Glutamatergic neuron (in vitro differentiated cells): ENCODE measurements around the gene ACAT2. TPM values are rescaled to one million over a fixed set of nuclear protein-coding genes. Genes with fewer than 3 reads are reported as not detected.
A peak's percentile ranks its signal among the peaks of the same experiment; 100 is the strongest.
"Not testable (repeated sequence)": the region's sequence is repeated elsewhere in the genome, so short reads cannot be mapped to it uniquely, and the experiment has no call there.

Experiments
- DNase-seq: peaks from one replicate; pipeline ENCODE4 v3.0.0; 2022
- H3K27ac Mint-ChIP-seq: one replicate; pipeline ENCODE4 v1.8.0; 2020; ENCODE audit warnings: mild to moderate bottlenecking, mixed read lengths, inconsistent platforms; ENCODE audit not compliant: unreplicated experiment
- H3K27me3 Mint-ChIP-seq: one replicate; pipeline ENCODE4 v1.8.0; 2020; ENCODE audit warnings: mild to moderate bottlenecking, moderate library complexity, mixed read lengths, inconsistent platforms; ENCODE audit not compliant: unreplicated experiment
- H3K36me3 Mint-ChIP-seq: one replicate; pipeline ENCODE4 v1.8.0; 2020; ENCODE audit warnings: mild to moderate bottlenecking, mixed read lengths, inconsistent platforms; ENCODE audit not compliant: unreplicated experiment
- H3K4me1 Mint-ChIP-seq: one replicate; pipeline ENCODE4 v1.8.0; 2020; ENCODE audit warnings: mild to moderate bottlenecking, low read depth, mixed read lengths, inconsistent platforms; ENCODE audit not compliant: unreplicated experiment
- H3K4me3 Mint-ChIP-seq: one replicate; pipeline ENCODE4 v1.8.0; 2020; ENCODE audit warnings: mild to moderate bottlenecking, mixed read lengths, inconsistent platforms; ENCODE audit not compliant: unreplicated experiment
- H3K9me3 Mint-ChIP-seq: one replicate; pipeline ENCODE4 v1.8.0; 2020; ENCODE audit warnings: mild to moderate bottlenecking, moderate library complexity, mixed read lengths, inconsistent platforms; ENCODE audit not compliant: unreplicated experiment
- CTCF ChIP-seq: fragments of 200-600 bp; sonication (generic); IDR thresholded peaks from one replicate; pipeline ENCODE4 v1.5.0; 2021; ENCODE audit not compliant: partially characterized antibody, unreplicated experiment
- long read RNA-seq: library from polyadenylated mRNA; unstranded; transcript quantifications from one replicate; pipeline ENCODE4 v2.0.0, GENCODE V29; 2020; ENCODE audit not compliant: unreplicated experiment
- total RNA-seq: library from RNA; stranded (reverse); fragmentation: NEBNext Ultra II Directional; extraction: Animal tissue kit (Norgen Biotek cat#: 25700); gene quantifications from one replicate; pipeline ENCODE4 v1.2.1, GENCODE V29; 2021; ENCODE audit not compliant: unreplicated experiment

The ACAT2 gene
- 228 TPM for total RNA-seq
- long read RNA-seq, transcript ACAT2-201 (9 exons, 3,180 nt): major isoform, 300 of 385 reads
- long read RNA-seq, partial matches to known transcripts: 22 of 385 reads
- long read RNA-seq, other reads (novel, unspliced or antisense): 59 of 385 reads

- Mint-ChIP-seq H3K4me1 (peaks cover 14% of the 10 kb centered on the region), H3K4me3 (peak within 1 kb of the TSS; percentile 93), H3K36me3 (no peaks in the 10 kb centered on the region), H3K9me3 (peaks cover 5% of the 10 kb centered on the region), H3K27ac (peak within 1 kb of the TSS; percentile 84), H3K27me3 (peaks cover 8% of the 10 kb centered on the region)
- DNase-seq: peak; percentile 97
- TF ChIP-seq CTCF: no peak
Observed at GRCh38 chr6:159761873-159762680, at the start of gene ACAT2. Gene ACAT2 (plus strand): TSS chr6:159762045. CDS start chr6:159762088, 43 bp downstream.

GRCh38 chr6:159712389-159712788 is 49.5 kb upstream of the ACAT2 start:
- not testable (repeated sequence) for H3K9me3 Mint-ChIP-seq, H3K36me3 Mint-ChIP-seq, H3K4me1 Mint-ChIP-seq, H3K4me3 Mint-ChIP-seq, H3K27ac Mint-ChIP-seq, DNase-seq, H3K27me3 Mint-ChIP-seq

- Mint-ChIP-seq H3K4me1 (no peaks in the 10 kb centered on the region), H3K27me3 (peaks cover 2% of the 10 kb centered on the region), H3K4me3 (no peak overlapping the region), H3K9me3 (no peaks in the 10 kb centered on the region), H3K36me3 (no peaks in the 10 kb centered on the region), H3K27ac (no peak overlapping the region)
- no peak for TF ChIP-seq CTCF
- DNase-seq: no peak
Observed at GRCh38 chr6:159713984-159714383, 47.9 kb upstream of the ACAT2 start.

- Mint-ChIP-seq H3K9me3 (no peaks in the 10 kb centered on the region), H3K36me3 (no peaks in the 10 kb centered on the region), H3K27ac (no peak overlapping the region), H3K4me1 (no peaks in the 10 kb centered on the region), H3K27me3 (peaks cover 2% of the 10 kb centered on the region), H3K4me3 (no peak overlapping the region)
- DNase-seq: no peak
- no peak for TF ChIP-seq CTCF
Observed at GRCh38 chr6:159714404-159714803, 47.4 kb upstream of the ACAT2 start.

GRCh38 chr6:159715166-159715565 is 46.7 kb upstream of the ACAT2 start:
- TF ChIP-seq CTCF: no peak
- H3K27me3 Mint-ChIP-seq: peaks cover 2% of the 10 kb centered on the region
- H3K9me3 Mint-ChIP-seq: no peaks in the 10 kb centered on the region
- DNase-seq: no peak
- no peaks in the 10 kb centered on the region for H3K36me3 Mint-ChIP-seq
- H3K27ac Mint-ChIP-seq: no peak overlapping the region
- H3K4me3 Mint-ChIP-seq: no peak overlapping the region
- no peaks in the 10 kb centered on the region for H3K4me1 Mint-ChIP-seq
